HG03280 (cell line): ENCODE measurements around the gene MYOM3.

Experiments
- ATAC-seq: cut with Tn5 transposase; IDR thresholded peaks from one replicate; pipeline ENCODE4 v1.9.1; 2021; ENCODE audit warnings: mild to moderate bottlenecking, moderate library complexity; ENCODE audit not compliant: unreplicated experiment

The MYOM3 gene

DNA sequence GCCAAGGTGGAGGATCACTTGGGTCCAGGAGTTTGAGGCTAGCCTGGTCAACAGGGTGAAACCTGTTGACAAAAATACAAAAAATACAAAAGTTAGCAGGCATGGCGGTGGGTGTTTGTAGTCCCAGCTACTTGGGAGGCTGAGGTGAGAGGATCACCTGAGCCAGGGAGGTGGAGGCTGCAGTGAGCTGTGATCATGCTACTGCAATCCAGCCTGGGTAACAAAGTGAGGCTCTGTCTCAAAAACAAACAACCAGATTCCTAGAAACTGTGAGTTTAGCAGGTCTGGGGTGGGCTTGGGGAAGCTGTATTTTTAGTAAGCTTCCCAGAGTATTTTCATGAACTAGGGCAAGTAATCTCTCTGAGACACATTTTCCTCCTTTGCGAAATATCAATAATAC is 5.2 kb upstream of the MYOM3 start:
- ATAC-seq: no peak

DNA sequence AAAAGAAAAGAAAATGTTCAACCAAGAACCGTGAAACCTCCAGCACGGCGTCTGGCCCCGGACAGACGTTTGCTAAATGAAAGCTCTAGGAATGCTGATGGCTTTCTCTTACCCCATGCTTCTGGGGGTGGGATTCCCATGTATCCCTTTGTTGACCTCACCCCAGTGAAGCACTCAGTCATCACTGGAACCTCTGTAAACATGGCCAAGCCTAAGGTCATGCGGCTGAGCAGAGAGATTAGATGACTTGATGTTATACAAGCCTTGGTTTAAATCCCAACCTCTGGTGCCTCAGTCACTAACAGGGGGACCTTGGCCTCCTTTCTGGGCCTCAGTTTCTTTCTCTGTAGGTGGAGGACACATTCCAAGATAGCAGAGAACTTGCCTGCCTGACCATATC is 2.8 kb upstream of the MYOM3 start:
- no peak for ATAC-seq

DNA sequence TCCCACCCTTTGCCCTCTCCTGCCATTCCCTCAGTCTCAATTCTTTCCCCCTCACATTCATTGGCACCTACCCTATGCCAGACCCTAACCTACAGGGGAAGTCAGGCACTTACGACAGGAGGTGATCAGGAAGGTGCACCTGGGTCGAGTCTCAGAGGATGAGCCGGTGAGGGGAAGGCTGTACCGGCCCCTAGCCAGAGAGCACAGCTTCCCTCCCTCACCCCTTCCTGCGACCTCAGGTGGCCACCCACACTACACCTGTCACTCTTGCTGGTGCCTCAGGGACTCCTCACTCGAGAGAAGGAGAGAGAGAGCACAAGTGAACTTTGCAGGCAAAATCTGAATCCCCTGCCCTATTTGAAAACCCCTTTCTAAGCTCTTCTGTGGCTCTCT is 1.7 kb upstream of the MYOM3 start:
- no peak for ATAC-seq

DNA sequence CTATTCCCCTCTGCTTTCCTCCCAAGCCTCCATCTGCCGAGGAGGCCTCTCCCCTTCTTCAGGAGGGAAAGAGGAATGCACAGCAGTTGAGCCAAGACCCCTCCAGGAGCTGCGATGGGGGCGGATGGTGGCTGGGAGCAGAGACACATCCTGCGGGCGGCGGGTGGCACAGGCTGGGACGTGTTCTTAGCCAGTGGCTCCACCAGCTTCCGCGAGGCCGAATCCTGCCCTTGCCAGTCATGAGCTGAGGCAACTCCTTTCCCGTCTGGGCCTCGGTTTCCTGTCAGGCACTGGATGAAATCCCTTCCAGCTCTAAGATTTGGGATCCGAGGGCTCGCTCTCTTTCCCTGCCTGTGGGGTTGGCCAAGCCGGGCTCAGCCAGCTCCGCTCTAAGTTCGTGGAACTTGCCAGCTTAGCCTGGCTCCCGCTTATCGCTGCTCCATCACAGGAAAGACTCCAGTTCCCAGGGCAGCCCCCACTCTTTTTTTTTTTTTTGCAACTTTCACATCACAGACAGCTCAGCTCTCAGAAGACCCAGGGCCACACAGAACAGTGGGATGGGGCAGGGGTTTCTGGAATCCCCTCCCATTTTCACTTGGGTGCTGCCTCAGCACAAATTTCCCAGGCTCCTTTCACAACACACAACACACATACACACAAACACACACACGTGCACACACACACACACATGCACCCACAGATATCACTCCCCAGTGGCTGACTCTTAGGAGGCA is 506 bp downstream of the MYOM3 start:
- no peak for ATAC-seq

DNA sequence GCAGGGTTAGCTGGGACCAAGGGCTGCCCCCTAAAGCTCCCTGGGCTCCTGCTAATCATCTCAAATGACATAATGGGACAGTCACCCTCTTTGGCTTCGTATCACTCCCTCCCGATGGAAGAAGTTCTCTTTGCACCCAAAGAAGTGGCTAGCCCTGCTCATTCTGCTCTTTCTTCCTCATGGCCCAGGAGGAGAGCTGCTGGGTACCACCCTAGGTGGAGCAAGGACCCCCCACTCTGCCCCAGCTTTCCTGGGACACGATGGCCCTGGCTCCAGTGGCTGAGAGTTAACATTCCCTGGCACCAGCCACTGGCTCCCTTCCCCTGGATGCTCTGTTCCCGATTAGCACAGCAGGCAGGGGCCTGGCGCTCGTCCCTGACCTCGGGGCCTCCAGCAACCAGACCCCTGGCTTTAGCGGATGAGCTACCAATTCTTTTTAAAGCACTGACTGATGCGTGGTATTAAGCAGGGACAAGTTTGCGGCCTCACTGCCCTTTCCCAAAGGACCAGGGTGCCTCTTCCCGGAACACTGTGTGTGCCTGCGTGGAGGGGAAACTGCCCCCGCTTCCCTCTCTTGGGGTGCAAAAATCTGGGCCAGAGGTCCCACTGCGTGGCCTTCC is 1.2 kb downstream of the MYOM3 start:
- ATAC-seq: no peak

DNA sequence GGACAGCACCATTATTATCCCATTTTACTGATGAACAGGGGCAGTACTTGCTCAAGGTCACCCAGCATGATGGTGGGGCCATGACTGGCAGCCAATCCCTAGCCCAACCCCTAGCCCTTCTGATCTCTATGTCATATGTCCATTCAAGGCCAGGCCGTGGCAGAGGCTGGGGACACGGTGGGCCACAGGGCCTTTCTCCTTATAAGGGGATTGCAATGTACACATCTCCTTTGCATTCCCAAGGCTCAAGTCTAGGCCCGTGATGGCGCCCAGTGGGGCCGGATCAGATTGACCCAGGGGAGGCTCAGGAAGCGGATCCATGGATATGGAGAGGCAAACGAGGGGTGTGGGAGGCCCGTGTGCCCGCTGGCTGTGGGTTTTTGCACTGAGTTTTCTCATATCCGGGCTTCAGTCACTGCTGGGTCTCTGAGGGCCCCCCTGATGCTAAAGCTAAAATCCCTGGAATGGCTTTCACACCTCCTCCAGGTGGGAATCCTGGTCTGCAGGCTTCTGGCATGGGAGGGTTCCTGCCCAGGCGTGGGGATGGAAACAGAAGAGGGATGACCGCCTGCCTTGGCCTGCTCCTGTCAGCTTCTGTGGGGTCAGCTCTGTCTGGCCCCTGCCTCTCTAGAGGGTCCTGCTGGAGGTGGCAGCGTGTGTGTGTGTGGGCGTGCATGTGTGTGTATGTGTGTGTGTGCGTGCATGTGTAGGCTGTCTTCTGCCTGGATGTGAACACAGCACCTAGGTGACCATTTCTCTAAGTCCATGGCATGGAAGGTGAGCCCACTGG is 2.1 kb downstream of the MYOM3 start:
- no peak for ATAC-seq

DNA sequence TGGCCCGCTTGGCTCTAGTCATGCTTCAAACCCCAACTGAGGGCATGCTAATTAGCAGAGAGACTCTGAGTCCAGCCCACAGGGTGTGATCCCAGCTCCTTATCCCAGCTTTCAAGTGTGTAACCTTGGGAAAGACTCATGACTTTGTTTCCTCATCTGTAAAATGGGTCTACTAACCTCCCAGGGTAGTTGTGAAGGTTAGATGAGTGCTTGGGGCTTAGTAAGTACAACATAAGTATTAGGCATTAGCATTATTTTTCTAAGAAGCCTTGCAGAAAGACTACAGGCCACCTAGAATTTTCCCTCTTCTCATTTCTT is 2.8 kb downstream of the MYOM3 start:
- no peak for ATAC-seq

DNA sequence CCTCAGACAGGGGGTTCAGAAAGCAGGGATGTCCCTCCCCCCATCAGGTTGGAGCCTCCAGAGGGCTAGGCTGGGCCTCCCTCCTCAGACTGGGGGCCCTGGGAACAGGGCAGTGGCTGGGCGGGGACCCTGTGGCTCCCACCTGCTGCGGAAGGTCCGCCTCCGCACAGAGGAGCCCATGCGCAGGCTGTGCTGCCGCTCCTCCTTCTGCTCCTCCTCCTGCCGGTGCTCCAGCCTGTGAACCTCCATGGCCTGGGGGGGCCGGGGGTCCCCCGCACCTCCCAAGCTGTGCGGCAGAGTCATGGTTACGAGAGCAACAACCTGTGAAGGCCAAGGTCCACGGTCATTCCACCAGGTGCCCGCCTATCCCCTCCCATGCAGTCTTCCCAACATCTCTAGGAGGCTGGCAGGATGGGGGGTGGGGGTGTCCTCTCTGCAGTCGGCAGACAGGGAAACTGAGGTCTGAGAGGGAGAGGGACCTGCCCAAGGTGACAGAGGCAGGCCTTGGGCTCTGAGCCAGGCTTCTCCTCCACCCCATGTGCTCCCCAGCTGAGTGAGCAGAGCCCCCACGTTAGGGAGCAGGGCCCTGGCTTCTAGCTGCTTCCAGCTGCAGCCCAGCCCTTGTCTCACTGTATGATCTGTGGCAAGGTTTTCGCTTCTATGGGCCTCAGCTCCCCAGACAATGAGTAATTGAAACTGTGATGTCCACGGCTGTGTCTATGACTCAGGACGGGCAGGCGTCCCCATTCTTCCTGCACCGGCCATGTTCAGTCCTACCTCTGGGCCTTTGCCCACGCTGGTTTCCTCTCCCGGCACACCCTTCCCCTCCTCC is 3.4 kb downstream of the MYOM3 start:
- ATAC-seq: no peak

DNA sequence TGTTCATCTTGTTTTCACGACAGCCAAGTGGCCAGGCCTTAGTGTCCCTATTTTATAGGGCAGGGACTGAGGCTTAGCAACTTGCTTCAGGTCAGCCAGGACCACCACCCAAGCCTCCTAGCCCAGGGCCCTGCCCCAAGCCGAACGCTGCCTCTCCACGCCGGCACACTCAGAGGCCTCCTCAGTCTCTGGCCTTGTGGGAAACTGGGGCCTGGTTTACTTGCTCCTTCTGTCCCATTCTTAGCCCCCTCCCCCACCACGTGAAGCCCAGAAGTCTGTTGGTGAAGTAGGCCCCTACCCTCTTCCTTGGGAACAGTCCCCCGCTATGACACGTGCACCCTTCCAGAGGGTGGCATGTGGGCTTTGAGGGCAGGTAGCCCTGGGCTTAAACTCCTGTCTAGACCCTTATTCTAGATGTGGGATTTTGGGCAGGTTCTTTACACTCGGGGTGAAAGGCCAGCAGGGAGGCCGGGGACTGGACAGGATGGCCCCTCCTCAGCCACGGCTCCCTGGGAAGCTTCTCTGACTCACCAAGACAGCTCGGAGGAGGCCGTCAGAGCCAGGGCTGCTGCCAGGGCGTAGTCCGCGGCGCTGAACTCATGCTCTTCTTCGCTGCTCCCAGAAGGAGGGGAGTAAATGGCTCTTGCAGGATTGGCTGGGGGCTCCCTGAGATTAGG is 4.3 kb downstream of the MYOM3 start:
- ATAC-seq: no peak

DNA sequence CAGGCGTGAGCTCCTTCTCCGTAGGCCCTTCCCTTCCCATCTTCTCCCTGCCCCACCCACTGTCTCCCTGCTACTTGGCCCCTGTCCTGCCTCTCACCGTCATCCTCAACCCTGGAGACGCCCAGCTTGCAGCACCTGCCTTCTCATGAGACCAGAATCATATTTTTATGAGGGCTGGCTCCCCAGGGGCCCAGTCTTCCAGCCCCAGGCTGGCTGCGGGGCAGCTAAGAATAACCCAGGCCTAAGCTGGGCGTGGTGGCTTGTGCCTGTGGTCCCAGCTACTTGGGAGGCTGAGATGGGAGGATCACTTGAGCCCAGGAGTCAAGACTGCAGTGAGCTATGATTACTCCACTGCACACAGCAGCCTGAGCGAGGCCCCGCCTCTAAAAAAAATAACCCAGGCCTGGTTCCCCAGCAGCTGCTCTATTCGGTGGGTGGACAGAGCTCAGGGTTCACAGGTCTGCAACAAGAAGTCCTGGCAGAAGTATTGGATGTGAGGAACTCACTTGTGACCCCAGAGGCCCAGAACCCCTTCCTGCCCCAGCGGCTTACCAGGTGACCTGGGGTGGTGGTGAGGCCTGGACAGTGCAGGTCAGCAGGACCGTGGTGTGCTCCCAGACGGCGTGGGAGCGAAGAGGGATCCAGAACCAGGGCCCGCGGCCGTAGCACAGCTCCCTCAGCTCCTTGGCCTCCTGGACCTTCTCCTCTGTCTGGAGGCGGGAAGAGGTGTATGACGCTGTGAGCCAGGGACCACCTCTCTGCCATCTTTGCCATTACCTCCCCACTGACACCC is 6.4 kb downstream of the MYOM3 start:
- ATAC-seq: no peak

DNA sequence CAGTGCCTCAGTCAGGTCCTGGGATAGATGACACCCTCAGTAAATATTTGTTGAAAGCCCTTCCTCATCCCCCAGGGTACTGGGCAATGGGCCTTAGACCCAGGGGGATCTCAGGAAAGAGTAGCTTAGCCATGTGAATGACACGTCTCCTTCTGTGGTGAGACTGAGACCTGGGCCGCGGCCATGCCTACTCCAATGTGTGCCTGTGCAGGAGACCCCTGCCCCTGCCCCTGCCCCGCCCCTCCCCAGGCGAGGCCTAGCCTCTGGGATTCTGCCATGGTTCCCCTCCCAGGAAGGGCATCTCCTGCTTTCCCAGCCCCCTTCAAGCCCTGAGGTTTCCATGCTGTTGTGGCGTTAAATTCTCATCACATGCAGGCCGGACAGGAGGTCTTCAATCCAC is 7.1 kb downstream of the MYOM3 start:
- ATAC-seq: no peak

DNA sequence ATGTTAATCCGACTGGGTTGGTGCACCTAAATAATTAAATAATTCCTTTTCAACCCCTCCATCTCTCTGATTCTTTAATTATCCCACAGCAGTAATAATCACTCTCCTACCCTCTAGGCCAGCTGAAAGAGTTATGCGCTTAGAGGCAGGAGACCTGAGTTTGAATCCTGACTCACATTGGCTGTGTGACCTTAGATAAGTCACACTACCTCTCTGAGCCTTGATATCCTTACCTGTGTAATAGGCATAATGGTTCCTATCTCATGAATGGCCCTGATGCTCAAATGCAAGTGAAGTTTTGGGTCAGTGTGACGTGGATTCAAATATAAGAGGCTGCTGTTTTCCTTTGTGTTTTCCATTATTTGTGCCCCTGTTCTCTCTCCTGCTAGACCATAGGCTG is 8.1 kb downstream of the MYOM3 start:
- ATAC-seq: no peak

DNA sequence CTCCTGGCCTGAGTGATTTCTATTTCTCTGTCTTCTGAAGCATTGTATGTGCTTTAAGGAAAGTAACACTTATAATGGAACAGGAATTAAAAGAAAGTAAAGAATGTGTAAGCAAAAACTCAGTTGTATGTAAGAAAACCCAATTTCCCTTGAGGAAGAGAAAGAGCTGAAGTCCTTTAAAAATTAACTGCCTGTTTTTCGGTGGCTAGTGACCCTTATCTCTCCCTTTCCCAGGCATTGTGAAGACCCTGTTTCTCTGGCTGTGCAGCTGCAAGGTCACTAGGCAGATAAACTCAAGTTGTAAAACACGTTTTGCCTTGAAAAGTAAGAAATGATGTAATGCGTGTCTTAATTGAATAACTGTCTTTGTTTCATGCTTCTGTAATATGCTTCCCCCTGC is 8.5 kb downstream of the MYOM3 start:
- no peak for ATAC-seq

DNA sequence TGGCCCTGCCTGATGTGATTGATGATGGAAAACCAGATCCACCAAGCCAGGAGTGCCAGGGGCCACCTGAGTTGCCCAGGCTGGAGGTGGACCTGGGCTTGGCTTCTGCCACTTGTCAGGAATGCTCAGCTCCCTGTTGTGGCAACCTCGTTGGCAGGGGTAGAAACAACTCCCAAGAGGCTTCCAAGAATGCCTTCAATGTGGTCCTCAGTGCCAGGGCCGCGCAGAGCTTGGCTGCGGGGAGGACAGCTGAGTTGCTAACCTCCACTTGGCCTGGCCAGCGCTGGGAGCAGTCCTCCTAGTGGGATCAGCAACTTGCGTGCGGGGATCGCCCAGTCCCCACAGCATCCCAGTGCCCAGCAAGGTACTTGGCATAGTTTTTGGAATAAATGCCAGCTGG is 9.0 kb downstream of the MYOM3 start:
- no peak for ATAC-seq

DNA sequence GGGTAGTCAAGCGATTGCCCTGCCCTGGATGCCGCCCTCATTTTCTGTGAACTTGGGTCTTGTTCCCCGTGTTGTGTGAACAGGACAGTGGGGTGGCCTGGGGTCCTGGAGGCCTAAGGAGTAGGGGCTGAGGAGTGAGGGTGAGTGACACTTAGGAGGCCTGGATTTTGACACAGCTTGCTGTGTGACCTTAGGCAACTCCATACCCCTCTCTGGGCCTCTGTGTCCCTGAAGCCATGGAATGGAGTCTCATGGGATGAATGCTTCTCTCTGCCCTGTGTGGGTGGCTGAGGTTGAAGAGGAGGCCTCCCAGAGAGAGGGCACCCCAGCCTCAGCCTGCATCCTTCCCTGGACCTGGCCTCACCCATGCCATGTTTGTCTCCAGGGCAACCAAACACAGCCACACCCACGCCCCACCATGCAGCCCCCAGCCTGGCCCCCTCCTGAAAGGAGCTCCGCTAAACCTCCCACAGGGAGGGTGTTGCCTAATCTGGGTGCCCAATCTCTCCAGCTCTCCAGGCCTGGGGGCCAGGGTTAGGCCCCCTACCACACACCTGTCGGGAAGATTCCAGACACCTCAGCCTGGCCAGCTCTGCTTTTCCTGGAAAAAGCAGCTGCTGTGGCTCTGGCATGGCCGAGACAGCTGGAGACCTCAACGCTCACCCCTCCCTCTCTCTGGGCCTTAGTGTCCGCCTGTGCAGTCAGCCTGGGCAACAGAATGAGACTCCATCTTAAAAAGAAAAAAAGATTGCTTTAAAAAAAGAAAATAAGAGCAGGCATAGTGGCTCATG is 9.9 kb downstream of the MYOM3 start:
- ATAC-seq: no peak

DNA sequence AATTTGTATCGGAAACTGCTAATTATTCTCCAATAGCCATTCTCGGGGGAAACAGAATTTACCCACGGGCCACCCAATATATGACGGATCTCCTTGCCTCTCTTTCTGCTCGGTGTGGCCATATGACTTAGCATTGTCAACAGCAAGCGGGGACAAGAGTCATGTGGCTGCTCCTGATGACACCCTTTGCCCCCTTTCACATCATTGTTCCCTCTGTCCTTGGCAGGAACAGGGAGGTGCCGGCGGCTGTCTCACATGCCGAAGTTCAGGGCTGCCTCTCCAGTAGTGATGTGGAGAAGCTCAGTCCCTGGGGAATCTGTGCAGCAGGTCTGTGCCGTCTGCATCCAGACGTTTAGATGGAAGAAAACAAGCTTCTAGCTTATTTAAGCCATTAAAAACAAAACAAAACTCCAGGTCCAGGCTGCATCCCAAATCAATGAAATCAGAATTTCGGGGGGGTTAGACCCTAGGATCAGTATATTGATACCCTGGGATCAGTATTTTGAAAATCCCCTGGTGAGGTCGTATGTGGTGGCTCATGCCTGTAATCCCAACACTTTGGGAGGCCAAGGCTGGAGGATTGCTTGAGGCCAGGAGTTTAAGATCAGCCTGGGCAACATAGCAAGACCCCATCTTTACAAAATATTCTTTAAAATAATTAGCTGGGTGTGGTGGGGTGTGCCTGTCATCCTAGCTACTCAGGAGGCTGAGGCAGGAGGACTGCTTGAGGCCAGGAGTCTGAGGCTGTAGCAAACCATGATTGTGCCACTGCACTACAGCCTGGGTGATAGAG is 10.8 kb downstream of the MYOM3 start:
- no peak for ATAC-seq

DNA sequence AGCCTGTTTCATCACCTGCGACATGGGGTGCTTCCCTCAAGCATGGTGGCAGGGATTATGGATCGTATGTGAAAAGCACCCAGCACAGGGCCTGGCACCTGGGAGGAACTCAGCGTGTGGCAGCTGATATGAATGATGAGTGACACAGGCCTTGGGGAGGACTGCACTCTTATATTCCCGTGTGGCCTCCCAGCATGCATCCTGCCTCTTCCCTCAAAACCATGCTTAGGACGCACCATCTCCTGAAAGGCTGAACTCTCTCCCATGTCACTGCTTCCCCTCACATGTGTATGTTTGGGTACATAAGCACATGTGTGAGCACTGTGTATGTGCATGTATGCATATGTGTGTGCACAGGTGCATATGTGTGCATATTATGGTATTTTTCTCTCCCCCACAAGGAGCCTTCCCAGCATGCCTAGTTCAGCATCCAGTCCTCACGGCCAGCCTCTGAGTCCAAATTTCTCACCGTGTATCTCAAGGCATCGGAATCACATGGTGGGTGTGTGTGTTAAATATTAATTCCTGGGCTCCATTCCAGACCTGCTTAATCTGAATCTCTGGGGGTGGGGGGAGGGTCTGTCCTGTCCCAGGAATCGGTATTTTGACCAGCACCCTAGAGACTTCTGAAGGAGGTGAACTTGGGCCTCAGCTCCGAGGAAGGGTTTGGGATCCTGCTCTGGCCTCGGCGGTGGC is 12.8 kb downstream of the MYOM3 start:
- ATAC-seq: no peak

DNA sequence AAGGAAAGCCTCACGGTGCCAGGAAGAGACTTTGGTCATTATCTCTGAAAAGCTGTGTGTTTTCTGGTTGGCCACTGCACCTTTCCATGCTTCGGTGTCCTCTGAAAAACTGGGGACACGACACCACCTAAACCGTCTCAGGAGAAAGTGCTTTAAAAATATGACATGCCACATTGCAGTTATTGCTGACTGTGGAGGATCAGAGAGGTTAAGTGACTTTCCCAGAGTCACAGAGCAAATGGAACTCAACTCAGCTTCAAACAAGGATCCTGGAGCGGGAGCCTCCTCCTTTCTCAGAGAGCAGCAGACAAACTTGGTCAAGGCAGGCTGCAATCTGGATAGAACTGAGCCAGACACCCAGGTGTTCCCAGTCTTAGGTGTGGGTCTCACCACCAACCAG is 13.8 kb downstream of the MYOM3 start:
- no peak for ATAC-seq
